Natural killer cell (primary cell): ENCODE data around the gene PLEKHJ1. TPM values are rescaled to one million over a fixed set of nuclear protein-coding genes. Genes with fewer than 3 reads are reported as not detected.

ENCODE experiments used
- ATAC-seq, 3 donors: fragments of 150-1000 bp in 2 of 3; fragments of 200-7000 bp in 1 of 3; cut with Tn5 transposase; 1 replicate in 1 of 3; 2 replicates in 2 of 3; pipeline ENCODE4 v1.10.0; 2021; ENCODE audit warnings: mild to moderate bottlenecking in 2 of 3, moderate library complexity in 2 of 3
- DNase-seq, 2 donors: peaks; one replicate each; pipeline versions ENCODE4 v3.0.0 to v3.0.0-alpha.2; 2013 to 2021; ENCODE audit warnings: mixed read lengths in 1 of 2
- H3K27ac ChIP-seq: one replicate; pipeline ENCODE4 v1.5.1; 2013; ENCODE audit warnings: mild to moderate bottlenecking, low read length
- H3K27me3 ChIP-seq: one replicate; pipeline ENCODE4 v1.6.1; 2013; ENCODE audit warnings: low read length; ENCODE audit not compliant: control insufficient read depth, insufficient read depth
- H3K36me3 ChIP-seq: one replicate; pipeline ENCODE4 v1.6.1; 2013; ENCODE audit warnings: low read length; ENCODE audit not compliant: control insufficient read depth, insufficient read depth
- H3K4me1 ChIP-seq: one replicate; pipeline ENCODE4 v1.6.1; 2013; ENCODE audit warnings: low read length; ENCODE audit not compliant: control insufficient read depth, insufficient read depth
- H3K4me3 ChIP-seq: one replicate; pipeline ENCODE4 v1.5.1; 2013; ENCODE audit warnings: low read length
- H3K9me3 ChIP-seq: one replicate; pipeline ENCODE4 v1.6.1; 2013; ENCODE audit warnings: low read length; ENCODE audit not compliant: control insufficient read depth, insufficient read depth
- H3K27ac Mint-ChIP-seq, 2 donors: one replicate each; pipeline ENCODE4 v1.8.0; 2022; ENCODE audit warnings: mild to moderate bottlenecking in 2 of 2, mixed read lengths in 2 of 2, moderate library complexity in 1 of 2
- H3K27me3 Mint-ChIP-seq, 2 donors: one replicate each; pipeline ENCODE4 v1.8.0; 2022; ENCODE audit warnings: low read depth in 2 of 2, mixed read lengths in 2 of 2
- H3K36me3 Mint-ChIP-seq: one replicate; pipeline ENCODE4 v1.8.0; 2022; ENCODE audit warnings: mixed read lengths
- H3K4me1 Mint-ChIP-seq, 2 donors: one replicate each; pipeline ENCODE4 v1.8.0; 2022; ENCODE audit warnings: mixed read lengths in 2 of 2
- H3K4me3 Mint-ChIP-seq: one replicate; pipeline ENCODE4 v1.8.0; 2022; ENCODE audit warnings: mild to moderate bottlenecking, moderate library complexity, mixed read lengths
- H3K9me3 Mint-ChIP-seq, 2 donors: one replicate each; pipeline ENCODE4 v1.8.0; 2022; ENCODE audit warnings: mixed read lengths in 2 of 2
- CTCF ChIP-seq: fragments of 200-600 bp; IDR thresholded peaks from one replicate; pipeline ENCODE4 v1.8.0; 2022; ENCODE audit warnings: antibody characterized with exemption
- WGBS: methylation state at CpG from one replicate; pipeline ENCODE4 v1.1.7; 2013; ENCODE audit warnings: missing lambda C conversion rate; ENCODE audit not compliant: insufficient coverage; 5-methylcytosine and 5-hydroxymethylcytosine counted together
- intact Hi-C: fragments of 100-400 bp; cut with micrococcal nuclease; formaldehyde crosslinking; loops from one replicate; pipeline ENCODE4 v1.14.2; 2022
- total RNA-seq, 4 donors: library from RNA; stranded (reverse); fragments of 120-200 nt in 1 of 4; gene quantifications; one replicate each; pipeline versions ENCODE4 v1.2.3 to v1.2.4, GENCODE V29; 2013 to 2022

The PLEKHJ1 gene
- total RNA-seq, 3 donors from 2014 or later (not counting 1 experiment from before 2014, with no cell fraction given): 36.7 to 45.8 (median 44.7) TPM

GRCh38 chr19:2255112-2255845 is 19.1 kb upstream of the PLEKHJ1 start:
- Mint-ChIP-seq H3K9me3 (no peaks in the 10 kb centered on the region), H3K4me3 (no peak overlapping the region), H3K27me3 (peaks cover 0 to 18% of the 10 kb centered on the region in 2 donors), H3K27ac (no peak overlapping the region), H3K36me3 (no peaks in the 10 kb centered on the region), H3K4me1 (peaks cover 3 to 20% of the 10 kb centered on the region in 2 donors)
- Histone ChIP-seq H3K36me3 (no peaks in the 10 kb centered on the region), H3K27me3 (peaks cover 27% of the 10 kb centered on the region), H3K4me1 (peaks cover 57% of the 10 kb centered on the region), H3K4me3 (no peak overlapping the region), H3K9me3 (no peaks in the 10 kb centered on the region), H3K27ac (no peak overlapping the region)
- TF ChIP-seq CTCF: no peak
- 91% methylated on average over 16 of the region's 16 CpGs for WGBS
- ATAC-seq (no peak), DNase-seq (no peak)
- intact Hi-C loops: no loop called here

- Histone ChIP-seq H3K27me3 (peaks cover 31% of the 10 kb centered on the region), H3K36me3 (no peaks in the 10 kb centered on the region), H3K4me1 (peaks cover 54% of the 10 kb centered on the region), H3K9me3 (no peaks in the 10 kb centered on the region), H3K27ac (no peak overlapping the region), H3K4me3 (no peak overlapping the region)
- ATAC-seq (no peak), DNase-seq (no peak)
- 84% methylated on average over 19 of the region's 20 CpGs for WGBS
- TF ChIP-seq CTCF: no peak
- intact Hi-C loops: no loop called here
- no peaks in the 10 kb centered on the region for H3K9me3 Mint-ChIP-seq
- H3K36me3 Mint-ChIP-seq: no peaks in the 10 kb centered on the region
- no peak overlapping the region for H3K27ac Mint-ChIP-seq
- H3K4me3 Mint-ChIP-seq: peak overlapping the region; percentile 50
- H3K4me1 Mint-ChIP-seq: peaks cover 0 to 17% of the 10 kb centered on the region in 2 donors
- peaks cover 0 to 18% of the 10 kb centered on the region in 2 donors for H3K27me3 Mint-ChIP-seq
Observed at GRCh38 chr19:2254064-2254872, 18.1 kb upstream of the PLEKHJ1 start.

- Mint-ChIP-seq H3K4me3 (peak overlapping the region; percentile 75), H3K36me3 (no peaks in the 10 kb centered on the region), H3K9me3 (no peaks in the 10 kb centered on the region), H3K27ac (no peak overlapping the region), H3K4me1 (peaks cover 0 to 17% of the 10 kb centered on the region in 2 donors), H3K27me3 (peaks cover 0 to 18% of the 10 kb centered on the region in 2 donors)
- Histone ChIP-seq H3K9me3 (no peaks in the 10 kb centered on the region), H3K36me3 (peaks cover 1% of the 10 kb centered on the region), H3K4me3 (peak overlapping the region; percentile 26), H3K27me3 (peaks cover 31% of the 10 kb centered on the region), H3K27ac (no peak overlapping the region), H3K4me1 (peaks cover 49% of the 10 kb centered on the region)
- TF ChIP-seq CTCF: peak; percentile 33
- DNase-seq: peak in 1 of 2 donors; percentile 75
- intact Hi-C loops: no loop called here
- peak; percentile 44 to 66 (median 66) for ATAC-seq
- 9% methylated on average over 77 of the region's 77 CpGs for WGBS
Observed at GRCh38 chr19:2253106-2254063, 17.3 kb upstream of the PLEKHJ1 start.
